Measurements from ENCODE around the gene RBM3.

The RBM3 gene

DNA sequence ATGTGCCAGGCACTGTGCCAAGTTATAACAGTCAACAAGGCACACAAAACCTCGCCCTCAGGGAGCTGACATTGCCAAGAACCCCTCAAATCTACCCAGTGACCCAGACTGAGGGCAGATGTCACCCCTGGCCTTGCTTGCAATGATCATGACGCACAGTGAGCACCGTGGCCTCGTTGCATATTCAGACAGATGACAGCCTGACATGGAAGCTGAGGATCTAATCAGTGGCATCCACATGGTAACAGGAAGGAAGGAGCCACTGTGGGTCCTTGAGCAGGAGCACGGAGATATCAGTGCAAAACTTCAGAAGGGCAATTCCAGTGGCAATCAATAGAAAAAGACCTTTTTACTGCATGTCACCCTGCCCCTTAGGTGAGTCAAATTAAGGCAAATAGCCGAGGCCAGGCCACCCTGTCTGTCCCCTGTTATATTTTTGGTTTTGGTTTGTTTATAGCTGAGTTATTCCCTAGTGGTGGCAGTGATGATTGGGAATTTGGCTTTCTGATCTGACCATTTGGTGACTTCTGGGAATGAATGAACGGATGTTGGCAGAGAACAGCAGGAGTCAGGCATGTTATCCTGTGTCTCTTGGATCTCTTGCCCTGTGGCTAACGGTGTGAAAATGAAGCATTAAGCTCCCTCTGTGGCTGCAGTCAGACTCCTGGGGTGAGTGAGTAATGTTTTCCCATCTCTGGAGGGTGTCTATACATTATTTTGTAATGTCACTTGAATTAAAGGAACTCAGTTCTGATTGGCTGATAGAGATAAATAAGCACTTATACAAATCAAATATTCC is 43.5 kb downstream of the RBM3 start:
- DNase-seq (ENCODE audit: low read depth, low spot score), result no peak

DNA sequence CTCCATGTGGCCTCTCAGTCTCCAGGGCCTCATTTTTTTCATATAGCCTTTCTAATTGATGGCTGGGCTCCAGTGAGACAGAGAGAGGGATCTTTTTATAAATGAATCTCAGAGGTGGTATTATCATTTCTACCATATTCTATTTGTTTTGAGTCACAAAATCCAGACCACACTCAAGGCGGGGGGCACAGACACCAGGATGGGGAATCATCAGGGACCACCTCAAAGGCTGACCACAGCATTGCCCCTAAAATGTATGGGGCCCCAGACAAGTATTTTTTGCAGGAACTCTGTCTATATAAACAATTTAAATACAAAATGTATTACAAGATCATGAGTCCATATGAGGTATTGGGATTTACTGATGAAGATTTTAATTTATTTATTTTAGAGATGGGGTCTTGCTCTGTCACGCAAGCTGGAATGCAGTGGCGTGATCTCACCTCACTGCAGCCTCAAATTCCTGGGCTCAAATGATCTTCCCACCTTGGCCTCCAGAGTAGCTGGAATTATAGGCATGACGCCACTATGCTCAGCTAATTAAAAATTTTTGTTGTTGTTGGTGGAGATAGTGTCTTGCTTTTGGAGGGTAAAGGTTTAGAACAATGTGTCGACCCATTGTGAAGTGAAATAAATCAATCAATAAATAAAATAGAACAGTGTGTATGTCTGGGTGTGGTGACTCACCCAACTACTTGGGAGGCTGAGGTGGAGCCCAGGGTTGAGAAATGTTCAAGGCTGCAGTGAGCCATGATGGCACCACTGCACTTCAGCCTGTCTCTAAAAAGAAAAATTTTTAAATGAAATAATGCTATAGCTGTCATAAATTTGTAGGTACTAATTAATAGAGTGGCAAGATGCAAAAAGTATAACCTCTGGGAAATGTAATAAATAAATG is 52.4 kb downstream of the RBM3 start:
- DNase-seq (ENCODE audit: low read depth, low spot score), result no peak
